Chondrocyte (in vitro differentiated cells): Measurements from ENCODE around the gene RBMS2. TPM values are rescaled to one million over a fixed set of nuclear protein-coding genes. Genes with fewer than 3 reads are reported as not detected.
"Not testable (repeated sequence)": the region's sequence is repeated elsewhere in the genome, so short reads cannot be mapped to it uniquely, and the experiment has no call there.

Experiments
- DNase-seq: peaks from one replicate; pipeline ENCODE4 v3.0.0; 2021; ENCODE audit warnings: mixed read lengths, low spot score
- H3K27ac Mint-ChIP-seq: one replicate; pipeline ENCODE4 v1.8.0; 2021; ENCODE audit warnings: mild to moderate bottlenecking, moderate library complexity, mixed read lengths; ENCODE audit not compliant: unreplicated experiment
- H3K27me3 Mint-ChIP-seq: 2 replicates; pipeline ENCODE4 v1.8.0; 2021; ENCODE audit warnings: low read depth, mixed read lengths
- H3K36me3 Mint-ChIP-seq: 2 replicates; pipeline ENCODE4 v1.8.0; 2021; ENCODE audit warnings: low read depth, mixed read lengths
- H3K4me1 Mint-ChIP-seq: 2 replicates; pipeline ENCODE4 v1.8.0; 2021; ENCODE audit warnings: low read depth, mild to moderate bottlenecking, mixed read lengths
- H3K4me3 Mint-ChIP-seq: one replicate; pipeline ENCODE4 v1.8.0; 2021; ENCODE audit warnings: mild to moderate bottlenecking, moderate library complexity, mixed read lengths; ENCODE audit not compliant: unreplicated experiment
- H3K9me3 Mint-ChIP-seq: 2 replicates; pipeline ENCODE4 v1.8.0; 2021; ENCODE audit warnings: low read depth, mixed read lengths
- CTCF ChIP-seq: fragments of 200-600 bp; sonication (generic); IDR thresholded peaks from 2 replicates; pipeline ENCODE4 v1.5.0; 2021; ENCODE audit warnings: antibody characterized with exemption, mild to moderate bottlenecking, moderate library complexity
- total RNA-seq: library from RNA; stranded (reverse); gene quantifications from 3 replicates; pipeline ENCODE4 v1.2.1, GENCODE V29; 2021

The RBMS2 gene
- total RNA-seq, 1 donor from 2014 or later: 65.3 TPM

GRCh38 chr12:56510786-56511185 lies 10.8 kb upstream of the RBMS2 start:
- Mint-ChIP-seq H3K36me3 (no peaks in the 10 kb centered on the region), H3K27ac (no peak overlapping the region), H3K4me1 (no peaks in the 10 kb centered on the region), H3K27me3 (peaks cover 10% of the 10 kb centered on the region), H3K9me3 (no peaks in the 10 kb centered on the region), H3K4me3 (no peak overlapping the region)
- DNase-seq: no peak
- TF ChIP-seq CTCF: no peak

- not testable (repeated sequence) for H3K9me3 Mint-ChIP-seq, H3K4me1 Mint-ChIP-seq, H3K36me3 Mint-ChIP-seq, H3K27ac Mint-ChIP-seq, H3K4me3 Mint-ChIP-seq, DNase-seq
- peaks cover 10% of the 10 kb centered on the region for H3K27me3 Mint-ChIP-seq
- TF ChIP-seq CTCF: peak; percentile 35
These were observed 7.7 kb upstream of the RBMS2 start for GRCh38 chr12:56514014-56514318.

GRCh38 chr12:56517854-56518253 lies 3.8 kb upstream of the RBMS2 start:
- Mint-ChIP-seq H3K4me1 (peaks cover 40% of the 10 kb centered on the region), H3K4me3 (no peak overlapping the region), H3K27ac (no peak overlapping the region), H3K9me3 (no peaks in the 10 kb centered on the region), H3K27me3 (no peaks in the 10 kb centered on the region), H3K36me3 (no peaks in the 10 kb centered on the region)
- no peak for DNase-seq
- TF ChIP-seq CTCF: no peak

GRCh38 chr12:56518570-56518969 lies 3.0 kb upstream of the RBMS2 start:
- H3K36me3 Mint-ChIP-seq: no peaks in the 10 kb centered on the region
- H3K9me3 Mint-ChIP-seq: no peaks in the 10 kb centered on the region
- no peaks in the 10 kb centered on the region for H3K27me3 Mint-ChIP-seq
- no peak overlapping the region for H3K4me3 Mint-ChIP-seq
- no peak for DNase-seq
- H3K27ac Mint-ChIP-seq: peak overlapping the region; percentile 7
- no peak for TF ChIP-seq CTCF
- peaks cover 46% of the 10 kb centered on the region for H3K4me1 Mint-ChIP-seq

- no peak for DNase-seq
- H3K4me3 Mint-ChIP-seq: no peak overlapping the region
- no peaks in the 10 kb centered on the region for H3K36me3 Mint-ChIP-seq
- H3K9me3 Mint-ChIP-seq: no peaks in the 10 kb centered on the region
- TF ChIP-seq CTCF: no peak
- peak overlapping the region; percentile 94 for H3K27ac Mint-ChIP-seq
- H3K4me1 Mint-ChIP-seq: peaks cover 54% of the 10 kb centered on the region
- no peaks in the 10 kb centered on the region for H3K27me3 Mint-ChIP-seq
These were observed 1.6 kb upstream of the RBMS2 start for GRCh38 chr12:56520048-56520447.
